DMS79 treated with DMSO at 0.1 percent for 48 hours (cell line): ENCODE data around the gene TMEM69.
"Not testable (repeated sequence)": the region's sequence is repeated elsewhere in the genome, so short reads cannot be mapped to it uniquely, and the experiment has no call there.

Experiments used
- DNase-seq: peaks from one replicate; lab custom pipeline; 2025; lab: John Stamatoyannopoulos, UW

The TMEM69 gene

GRCh38 chr1:45677751-45678245, 10.2 kb upstream of the TMEM69 start:
- peak; percentile 60 for DNase-seq

GRCh38 chr1:45678489-45678888, 9.5 kb upstream of the TMEM69 start:
- DNase-seq = no peak

GRCh38 chr1:45679123-45679522, 8.9 kb upstream of the TMEM69 start:
- no peak for DNase-seq

- no peak for DNase-seq
Measured at GRCh38 chr1:45682942-45683341, 5.0 kb upstream of the TMEM69 start.

DNA sequence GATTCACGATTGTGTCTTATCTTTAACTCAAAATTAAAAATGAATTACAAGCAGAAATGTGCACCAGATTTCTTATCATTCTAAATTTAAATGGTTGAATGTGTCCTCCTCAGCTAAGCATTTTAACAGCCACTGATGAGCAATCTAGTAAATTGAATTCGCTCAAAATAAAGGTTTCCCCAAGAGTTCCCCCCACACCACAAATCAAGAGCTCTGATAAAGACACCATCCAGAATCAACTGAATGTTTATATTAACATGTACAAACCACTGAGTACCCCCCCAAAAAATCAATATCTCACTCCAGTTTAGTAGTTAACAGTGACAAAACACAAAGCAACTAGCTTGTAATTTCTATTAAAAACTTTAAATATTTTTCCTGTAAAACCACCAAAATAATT, 3.6 kb upstream of the TMEM69 start:
- no peak for DNase-seq

DNA sequence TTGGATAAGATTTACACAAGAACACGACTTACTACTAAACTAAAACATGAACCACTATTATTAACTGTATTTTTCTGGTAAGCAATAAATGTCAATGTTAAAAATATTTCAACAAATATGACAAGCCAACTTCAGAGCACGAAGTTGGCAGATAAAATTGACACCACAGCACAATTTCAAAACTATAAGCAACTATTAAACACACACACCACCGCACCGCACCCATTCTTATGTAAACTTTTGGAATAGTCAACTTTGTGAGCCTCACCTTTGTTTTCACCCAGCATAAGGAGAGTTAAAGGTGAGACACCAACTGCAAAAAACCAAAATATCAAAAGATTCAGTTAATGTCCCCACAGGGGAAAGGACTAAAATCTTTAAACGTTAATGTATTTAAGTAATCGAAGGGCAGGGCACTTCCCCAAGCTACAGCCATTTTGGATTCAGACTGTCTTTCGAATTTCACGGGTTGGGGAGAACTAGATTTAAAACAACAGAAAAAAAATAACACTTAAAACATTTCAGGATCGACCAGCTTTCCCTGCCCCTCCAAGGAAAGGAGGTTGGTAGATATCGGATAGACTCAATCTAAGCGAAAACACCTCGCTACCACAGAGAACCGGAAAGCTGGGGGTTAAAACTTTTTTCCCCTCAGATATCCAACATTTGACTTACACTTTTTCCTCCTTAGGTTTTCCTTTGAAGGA, 2.5 kb upstream of the TMEM69 start:
- no peak for DNase-seq

DNA sequence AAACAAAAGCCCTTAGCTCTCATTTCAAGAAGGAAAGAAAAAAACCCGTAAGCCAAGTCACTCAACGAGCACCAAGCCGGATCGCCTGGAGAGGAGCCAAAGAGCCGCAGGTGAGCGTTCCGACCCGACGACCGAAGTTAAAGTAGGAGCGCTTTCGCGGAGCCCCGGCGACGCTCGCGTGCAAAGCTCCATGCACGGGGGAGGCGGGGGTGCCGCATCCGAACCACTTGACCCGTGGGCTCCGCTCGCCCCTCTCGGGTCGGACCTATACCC, 2.0 kb upstream of the TMEM69 start:
- peak; percentile 78 for DNase-seq

GRCh38 chr1:45686288-45687013, 1.5 kb upstream of the TMEM69 start, which contains the start of gene GPBP1L1:
GPBP1L1 (minus strand) TSS chr1:45686533; CDS start chr1:45659087, 27,446 bp downstream.
- DNase-seq = peak; percentile 98

- peak; percentile 98 for DNase-seq
Measured at GRCh38 chr1:45687014-45687753, 797 bp upstream of the TMEM69 start.

- DNase-seq = not testable (repeated sequence)
Measured at GRCh38 chr1:45693811-45694210, 5.8 kb downstream of the TMEM69 start.

DNA sequence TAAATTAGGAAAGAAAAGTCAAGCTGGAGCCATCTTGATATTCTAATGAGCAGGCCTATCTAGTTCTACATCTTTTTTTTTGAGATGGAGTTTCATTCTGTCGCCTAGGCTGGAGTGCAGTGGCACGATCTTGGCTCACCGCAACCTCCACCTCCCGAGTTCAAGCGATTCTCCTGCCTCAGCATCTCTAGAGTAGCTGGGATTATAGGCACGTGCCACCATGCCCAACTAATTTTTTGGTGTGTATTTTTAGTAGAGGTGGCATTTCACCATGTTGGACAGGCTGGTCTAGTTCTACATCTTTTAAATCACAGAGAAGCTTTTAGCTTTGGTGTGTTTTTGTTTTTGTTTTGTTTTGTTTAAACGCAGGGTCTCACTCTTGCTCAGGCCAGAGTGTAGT, 6.8 kb downstream of the TMEM69 start:
- no peak for DNase-seq

DNA sequence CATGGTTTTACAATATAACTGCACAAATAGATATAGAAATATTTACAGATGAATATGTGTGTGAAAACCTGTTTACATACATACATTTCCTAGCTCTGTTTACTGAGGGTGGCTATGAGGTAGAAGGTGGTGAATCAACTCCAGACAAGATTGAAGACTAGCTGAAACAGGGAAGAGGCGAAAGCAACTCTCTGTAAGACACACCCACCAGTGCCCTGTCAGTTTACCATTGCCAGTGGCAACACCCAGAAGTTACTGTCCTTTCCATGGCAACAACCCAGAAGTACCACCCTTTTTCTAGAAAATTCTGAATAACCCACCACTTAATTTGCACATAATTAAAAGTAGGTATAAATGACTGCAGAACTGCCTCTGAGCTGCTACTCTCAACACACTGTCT, 16.7 kb downstream of the TMEM69 start:
- no peak for DNase-seq

DNA sequence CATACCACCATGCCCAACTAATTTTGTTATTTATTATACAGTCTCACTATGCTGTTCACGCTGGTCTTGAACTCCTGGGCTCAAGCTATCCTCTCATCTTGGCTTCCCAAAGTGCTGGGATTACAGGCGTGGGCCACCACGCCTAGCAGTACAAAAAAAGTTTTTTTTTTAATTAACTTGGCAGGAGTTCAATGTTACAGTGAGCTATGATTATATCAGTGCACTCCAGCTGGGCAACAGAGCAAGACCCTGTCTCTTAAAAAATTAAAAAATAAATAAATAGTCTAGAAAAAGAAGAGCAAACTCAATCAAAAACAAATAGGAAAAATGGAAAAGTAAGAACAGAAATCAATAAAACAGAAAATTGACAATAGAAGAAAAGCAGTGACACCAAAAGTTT, 25.7 kb downstream of the TMEM69 start:
- DNase-seq = no peak

DNA sequence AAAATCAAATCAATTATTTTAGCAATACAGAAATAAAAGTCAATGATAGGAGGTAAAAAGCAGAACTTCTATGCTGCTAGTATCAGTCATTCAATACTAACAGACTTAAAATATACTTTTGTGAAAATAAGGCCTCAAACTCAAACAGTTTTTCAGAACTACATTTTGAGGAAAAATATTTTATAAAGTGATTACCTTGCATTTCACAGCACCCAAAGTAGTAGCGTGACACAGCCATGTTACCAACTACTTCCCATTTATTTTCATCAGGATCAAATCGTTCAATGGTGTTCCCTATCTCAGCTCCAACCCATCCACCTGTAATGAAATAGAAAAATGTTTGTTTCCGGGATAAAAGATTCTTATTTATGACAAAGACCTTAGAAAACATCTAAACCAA, 28.7 kb downstream of the TMEM69 start:
- no peak for DNase-seq

DNA sequence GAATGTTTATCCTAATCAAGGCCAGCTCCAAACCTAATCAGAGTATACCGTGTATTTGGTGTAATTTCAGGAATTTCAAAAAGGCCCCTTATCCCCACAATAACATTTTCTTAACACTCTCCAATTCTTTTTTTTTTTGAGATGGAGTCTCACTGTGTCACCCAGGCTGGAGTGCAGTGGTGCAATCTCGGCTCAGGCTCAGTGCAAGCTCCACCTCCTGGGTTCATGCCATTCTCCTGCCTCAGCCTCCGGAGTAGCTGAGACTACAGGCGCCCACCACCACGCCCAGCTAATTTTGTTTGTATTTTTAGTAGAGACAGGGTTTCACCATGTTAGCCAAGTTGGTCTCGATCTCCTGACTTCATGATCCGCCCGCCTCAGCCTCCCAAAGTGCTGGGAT, 29.4 kb downstream of the TMEM69 start:
- DNase-seq = not testable (repeated sequence)

- DNase-seq = no peak
Measured at GRCh38 chr1:45718289-45718688, 30.3 kb downstream of the TMEM69 start.

GRCh38 chr1:45721207-45721606, 33.2 kb downstream of the TMEM69 start:
- DNase-seq = no peak

DNA sequence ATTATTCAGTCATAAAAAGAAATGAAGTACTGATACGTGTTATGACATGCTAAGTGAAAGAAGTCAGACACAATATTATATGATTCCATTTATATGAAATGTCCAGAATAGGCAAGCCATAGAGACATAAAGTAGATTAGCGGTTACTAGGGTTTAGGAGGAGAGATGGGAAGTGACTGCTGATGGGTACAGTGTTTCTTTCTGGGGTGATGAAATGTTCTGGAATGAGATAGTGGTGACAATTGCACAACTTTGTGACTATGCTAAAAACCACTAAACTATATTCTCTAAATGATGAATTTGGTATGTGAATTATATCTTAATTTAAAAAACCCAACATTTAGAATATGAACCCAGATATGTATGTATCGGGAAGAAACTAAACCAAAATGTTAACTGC, 34.8 kb downstream of the TMEM69 start:
- DNase-seq = no peak

DNA sequence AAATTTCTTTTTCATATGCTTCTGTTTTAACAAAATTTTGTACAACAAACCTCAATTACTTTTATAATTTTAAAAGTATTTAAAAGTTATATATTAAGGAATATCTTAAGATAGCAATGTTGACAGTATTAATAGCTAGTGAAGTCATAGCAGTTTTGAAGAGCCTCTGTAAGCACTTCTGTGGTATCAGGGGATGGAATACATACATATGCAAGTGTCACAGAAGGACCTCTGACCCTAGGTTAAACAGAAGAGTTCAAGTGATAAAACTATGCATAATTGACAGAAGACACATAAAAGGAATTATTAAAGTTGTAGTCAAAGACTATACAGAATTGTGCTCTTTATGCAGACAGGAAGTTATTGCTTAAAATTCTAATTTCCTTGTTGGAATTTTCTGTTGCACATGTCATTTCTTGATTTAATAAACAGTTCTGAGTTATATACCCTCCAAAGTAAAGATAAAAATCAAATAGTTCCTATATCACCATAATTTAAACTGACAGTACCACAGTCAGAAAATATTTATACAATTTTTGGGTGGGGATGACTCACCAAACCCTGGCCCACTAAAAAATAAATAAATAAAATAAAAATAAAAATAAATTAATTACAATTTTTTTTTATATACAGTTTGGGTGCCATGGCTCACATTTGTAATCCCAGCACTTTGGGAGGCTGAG, 35.4 kb downstream of the TMEM69 start:
- no peak for DNase-seq

DNA sequence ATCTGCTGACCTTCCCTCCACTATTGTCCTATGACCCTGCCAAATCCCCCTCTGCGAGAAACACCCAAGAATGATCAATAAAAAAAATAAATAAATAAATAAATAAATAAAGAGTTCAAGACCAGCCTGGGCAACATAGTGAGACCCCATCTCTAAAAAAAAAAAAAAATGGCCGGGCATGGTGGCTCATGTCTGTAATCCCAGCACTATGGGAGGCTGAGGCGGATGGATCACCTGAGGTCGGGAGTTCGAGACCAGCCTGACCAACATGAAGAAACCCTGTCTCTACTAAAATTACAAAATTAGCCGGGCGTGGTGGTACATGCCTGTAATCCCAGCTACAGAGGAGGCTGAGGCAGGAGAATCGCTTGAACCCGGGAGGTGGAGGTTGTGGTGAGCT, 38.0 kb downstream of the TMEM69 start:
- not testable (repeated sequence) for DNase-seq

DNA sequence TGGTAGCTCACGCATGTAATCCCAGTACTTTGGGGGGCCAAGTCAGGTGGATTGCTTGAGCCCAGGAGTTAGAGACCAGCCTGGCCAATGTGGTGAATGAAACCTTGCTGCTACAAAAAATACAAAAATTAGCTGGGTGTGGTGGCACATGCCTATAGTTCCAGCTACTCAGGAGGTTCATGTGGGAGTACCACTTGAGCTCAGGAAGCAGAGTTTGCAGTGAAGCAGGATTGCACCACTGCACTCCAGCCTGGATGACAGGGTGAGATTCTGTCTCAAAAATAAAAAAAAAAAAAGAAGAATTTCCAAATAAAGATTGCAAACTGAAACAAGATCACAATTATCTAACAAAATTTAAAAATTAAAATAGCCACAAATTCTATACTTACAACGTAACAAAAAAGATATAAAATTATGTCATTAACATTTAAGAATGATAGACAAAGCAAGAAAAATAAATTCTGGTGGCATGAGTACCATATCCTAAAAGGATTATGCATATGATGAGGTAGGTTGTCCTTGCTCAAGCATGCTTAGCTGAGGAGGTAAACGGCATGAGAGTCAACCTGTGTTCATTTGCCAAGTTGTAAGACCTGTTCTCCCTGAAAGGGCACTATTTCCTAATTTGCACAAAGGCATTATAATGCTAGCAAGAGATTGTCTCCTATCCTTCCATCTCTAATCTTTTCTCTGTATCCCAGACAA, 42.2 kb downstream of the TMEM69 start:
- DNase-seq = peak; percentile 60
